NCI-H1436 treated with DMSO at 0.1 percent for 48 hours (cell line): ENCODE data around the gene TRIM63.

ENCODE experiments used
- DNase-seq: peaks from one replicate; lab custom pipeline; 2025; lab: John Stamatoyannopoulos, UW

Gene TRIM63

DNA sequence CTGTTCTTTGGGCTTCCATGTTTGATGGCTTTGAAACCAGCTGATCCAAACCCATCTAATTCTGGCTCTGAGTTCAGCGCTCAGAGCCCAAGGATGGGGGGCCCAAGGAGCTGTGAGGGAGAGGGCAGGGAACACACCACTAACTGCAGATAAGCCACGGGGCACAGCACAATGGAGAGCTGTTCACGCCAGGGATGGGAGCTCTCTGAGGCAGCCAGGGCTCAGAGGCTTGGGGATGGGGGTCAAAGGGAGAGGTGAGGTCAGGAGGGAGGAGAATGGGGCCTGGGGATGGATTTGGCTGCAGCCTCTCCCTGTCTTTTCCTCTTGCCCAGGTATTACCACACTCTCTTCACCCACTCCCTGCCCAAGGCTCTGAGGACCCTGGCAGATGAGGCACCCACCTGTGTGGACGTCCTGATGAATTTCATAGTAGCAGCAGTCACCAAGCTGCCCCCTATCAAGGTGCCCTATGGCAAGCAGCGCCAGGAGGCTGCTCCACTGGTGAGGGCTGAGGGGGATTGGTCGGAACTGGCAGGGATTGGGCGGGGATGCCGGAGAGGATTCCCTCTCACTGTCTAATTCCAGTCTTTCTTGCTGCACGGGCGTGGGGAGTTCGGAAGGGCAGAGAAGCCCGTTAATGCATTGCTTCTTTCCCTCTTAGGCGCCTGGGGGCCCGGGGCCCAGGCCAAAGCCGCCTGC lies 32.8 kb downstream of the TRIM63 start:
- DNase-seq: no peak

- DNase-seq: no peak
These were observed 34.6 kb downstream of the TRIM63 start for GRCh38 chr1:26032656-26033357.

- DNase-seq: no peak
These were observed 35.7 kb downstream of the TRIM63 start for GRCh38 chr1:26031611-26032220.

DNA sequence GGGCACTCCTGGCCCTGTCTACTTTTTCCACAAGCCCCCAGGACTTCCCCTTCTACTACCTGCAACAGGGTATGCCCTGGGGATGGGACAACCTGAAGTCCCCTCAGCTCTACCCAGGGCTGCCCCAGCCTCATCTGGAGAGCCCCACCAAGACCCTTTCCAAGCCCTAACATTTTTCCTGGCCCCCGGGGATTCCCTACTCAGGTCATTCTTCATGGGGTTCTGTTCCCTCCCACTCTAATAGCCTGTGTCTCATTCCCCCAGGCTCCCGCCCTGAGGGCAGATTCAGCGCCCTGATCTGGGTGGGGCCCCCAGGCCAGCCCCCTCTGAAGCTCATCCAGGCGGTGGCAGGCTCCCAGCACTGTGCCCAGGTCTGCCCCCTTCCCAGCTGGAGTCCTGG lies 36.2 kb downstream of the TRIM63 start:
- no peak for DNase-seq

DNA sequence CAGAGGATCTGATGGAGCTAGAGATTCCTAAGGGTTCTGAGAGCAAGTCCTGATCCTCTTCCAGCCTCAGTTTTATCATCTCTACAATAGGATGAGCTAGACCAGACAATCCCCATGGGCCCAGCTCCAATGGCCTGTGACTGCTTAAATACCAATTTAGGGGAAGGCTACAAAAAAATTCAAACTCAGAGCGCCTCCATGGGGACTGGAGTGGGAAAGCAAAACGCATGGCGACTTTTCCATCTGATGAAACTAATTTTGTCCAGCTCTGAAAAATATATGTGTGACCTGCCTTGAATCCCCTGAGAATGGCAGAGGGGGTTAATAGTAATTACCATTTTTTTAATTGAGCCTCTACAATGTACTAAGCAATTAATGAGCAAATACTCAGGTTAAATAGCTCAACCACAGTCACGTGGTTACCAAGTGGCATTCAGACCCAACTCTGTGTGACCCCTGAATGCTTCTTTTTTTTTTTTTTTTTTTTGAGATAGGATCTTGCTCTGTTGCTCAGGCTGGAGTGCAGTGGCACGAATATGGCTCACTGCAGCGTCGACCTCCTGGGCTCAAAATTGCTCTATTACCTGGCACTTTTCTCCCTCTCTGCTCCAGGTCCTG lies 37.5 kb downstream of the TRIM63 start:
- no peak for DNase-seq

GRCh38 chr1:26029054-26029863 lies 38.2 kb downstream of the TRIM63 start:
- DNase-seq: no peak

DNA sequence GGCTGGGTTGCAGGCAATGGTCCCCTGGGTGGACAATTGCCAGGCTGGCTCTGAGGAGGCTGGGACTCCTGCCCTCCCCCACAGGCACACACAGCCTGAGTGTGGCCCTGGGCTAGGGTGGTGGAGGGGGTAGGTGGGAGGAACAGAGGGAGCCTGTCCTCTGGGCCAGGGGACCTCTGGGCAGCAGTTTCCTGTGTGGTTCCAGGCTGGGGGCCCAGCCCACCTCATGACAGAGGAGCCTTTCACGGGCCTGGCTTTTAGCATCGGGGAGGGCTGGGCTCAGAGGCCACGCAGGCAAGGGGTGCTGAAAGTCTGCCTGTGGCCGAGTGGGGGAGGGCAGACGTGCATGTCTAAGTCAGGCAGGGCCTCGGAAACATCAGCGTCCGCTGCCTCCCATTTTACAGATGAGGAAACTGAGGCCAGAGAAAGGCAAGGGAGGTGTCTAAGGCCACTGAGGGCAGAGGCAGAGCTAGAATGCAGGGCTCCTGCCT lies 38.9 kb downstream of the TRIM63 start:
- no peak for DNase-seq

DNA sequence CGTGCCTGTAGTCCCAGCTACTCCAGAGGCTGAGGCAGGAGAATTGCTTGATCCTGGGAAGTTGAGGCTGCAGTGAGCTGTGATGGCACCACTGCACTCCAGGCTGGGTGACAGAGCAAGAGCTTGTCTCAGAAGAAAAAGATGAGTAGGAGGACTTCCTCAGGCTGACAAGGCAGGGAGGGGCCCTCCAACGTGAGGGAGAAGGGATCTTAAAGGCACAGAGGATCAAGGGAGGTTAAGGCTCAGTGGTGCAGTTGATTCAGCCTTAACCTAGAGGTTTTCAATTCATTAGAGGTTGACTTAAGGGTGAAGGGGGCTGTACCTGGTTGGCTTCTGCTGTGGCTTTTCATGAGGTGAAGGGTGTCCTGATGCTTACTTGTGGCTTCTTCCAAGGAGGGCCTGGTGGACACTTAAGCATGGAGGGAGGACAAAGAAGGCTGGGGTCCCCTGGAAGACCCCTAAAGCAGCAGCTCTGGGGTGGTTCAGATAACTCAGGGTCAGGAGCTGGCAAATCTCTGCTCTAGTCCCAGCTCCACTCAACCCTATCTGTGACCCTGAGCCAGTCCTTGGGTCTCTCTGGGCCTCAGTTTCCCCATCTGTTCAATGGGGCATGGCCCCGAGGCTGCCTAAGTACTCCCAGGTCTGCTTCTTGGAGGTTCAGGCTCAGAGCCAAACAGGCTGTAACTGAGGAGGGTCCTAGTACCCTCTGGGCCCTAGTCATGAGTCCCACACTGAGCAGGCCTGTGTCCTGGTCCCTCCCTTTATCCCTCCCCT lies 39.5 kb downstream of the TRIM63 start:
- DNase-seq: no peak

- DNase-seq: no peak
These were observed 41.9 kb downstream of the TRIM63 start for GRCh38 chr1:26025517-26025916.

DNA sequence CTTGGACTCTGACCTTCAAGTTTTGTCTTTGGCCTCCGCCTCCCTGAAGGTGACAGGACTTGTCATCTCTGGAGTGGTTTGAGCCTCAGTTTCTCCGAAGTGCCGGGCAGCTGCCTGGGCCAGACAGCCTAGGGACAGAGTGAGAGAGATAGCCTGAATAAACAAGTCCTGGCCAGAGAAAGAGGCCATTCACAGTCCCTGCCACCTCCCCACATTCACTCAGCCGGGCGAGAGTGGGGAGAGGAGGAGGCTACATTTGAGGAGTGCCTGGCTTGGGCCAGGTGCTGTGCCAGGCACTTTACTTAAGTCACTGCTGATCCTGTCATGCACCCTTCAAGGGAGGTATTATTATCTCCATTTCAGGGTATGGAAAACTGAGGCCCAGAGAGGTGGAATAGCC lies 42.4 kb downstream of the TRIM63 start:
- DNase-seq: no peak

DNA sequence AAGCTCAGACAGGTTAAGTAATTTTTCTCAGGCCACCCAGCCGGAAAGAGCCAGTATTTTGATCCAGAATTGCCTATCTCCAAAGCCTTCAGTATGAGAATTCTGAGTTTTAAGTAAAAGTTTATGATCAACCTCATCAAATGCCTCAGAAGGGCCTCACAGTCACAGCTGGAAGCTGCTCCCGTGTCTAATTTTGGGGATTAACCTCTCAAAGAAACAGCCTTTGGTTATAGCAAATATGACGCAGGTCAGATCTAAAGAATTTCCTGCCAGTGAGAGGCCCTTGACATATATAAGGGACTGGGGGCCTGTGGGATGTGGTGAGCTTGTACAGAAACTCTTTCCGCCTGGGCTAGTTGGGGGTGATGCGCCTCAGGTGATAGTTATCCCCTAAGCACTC lies 43.6 kb downstream of the TRIM63 start:
- DNase-seq: no peak

GRCh38 chr1:26023009-26023408 lies 44.4 kb downstream of the TRIM63 start:
- no peak for DNase-seq

DNA sequence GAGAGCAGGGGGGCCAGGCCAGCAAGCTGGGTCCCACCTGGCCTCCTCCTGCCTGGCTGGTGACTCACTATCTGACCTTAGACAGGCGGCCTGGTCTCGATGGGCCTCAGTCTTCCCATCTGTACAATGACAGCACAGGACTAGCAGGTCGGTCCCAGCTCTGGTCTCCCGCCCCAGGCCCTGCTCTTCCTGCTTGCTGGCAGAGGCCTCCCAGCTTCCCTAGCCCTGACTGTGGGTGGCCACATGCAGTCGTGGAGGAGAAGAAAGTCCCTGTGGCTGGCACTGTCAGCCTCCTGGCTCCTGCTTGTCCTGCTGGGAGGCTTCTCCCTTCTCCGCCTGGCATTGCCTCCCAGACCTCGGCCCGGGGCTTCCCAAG lies 45.0 kb downstream of the TRIM63 start:
- DNase-seq: no peak

GRCh38 chr1:26021647-26022403 lies 45.6 kb downstream of the TRIM63 start, which contains the start of gene EXTL1:
EXTL1 (plus strand) TSS chr1:26021775; CDS start chr1:26022647, 872 bp downstream.
- no peak for DNase-seq

DNA sequence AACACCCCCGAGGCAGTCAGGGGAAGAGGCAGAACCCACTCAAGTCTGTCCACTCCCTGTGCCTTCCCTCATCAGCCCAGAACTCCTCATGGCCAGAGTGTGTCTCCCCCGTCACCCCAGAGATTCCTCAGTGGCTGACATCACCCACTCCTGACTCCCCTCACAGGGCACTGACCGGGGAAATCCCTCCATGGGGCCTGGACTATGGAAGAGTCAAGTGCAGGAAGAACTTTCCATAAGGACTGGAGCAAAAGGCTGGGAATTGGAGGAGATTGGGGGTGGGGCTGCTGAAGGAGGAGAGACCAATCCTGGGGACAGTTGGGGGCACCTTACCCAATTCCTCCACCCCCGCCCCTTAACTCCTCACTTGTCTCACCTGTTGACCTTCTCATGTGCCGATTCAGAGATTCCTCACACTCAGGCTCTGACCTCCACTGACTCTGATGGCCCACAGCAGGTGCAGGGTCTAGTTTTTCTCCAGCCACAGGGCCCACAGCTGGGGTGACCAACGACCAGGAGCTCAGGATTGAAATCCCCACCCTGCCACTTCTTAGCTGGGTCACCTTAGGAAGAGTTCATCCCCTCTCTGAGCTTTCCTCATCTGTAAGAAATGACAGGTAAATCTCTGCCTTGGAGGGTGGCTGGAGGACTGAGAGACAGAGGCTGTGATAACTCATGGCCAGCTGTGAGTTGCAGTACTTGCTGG lies 46.3 kb downstream of the TRIM63 start:
- no peak for DNase-seq

- no peak for DNase-seq
These were observed 47.1 kb downstream of the TRIM63 start for GRCh38 chr1:26020330-26020768.

DNA sequence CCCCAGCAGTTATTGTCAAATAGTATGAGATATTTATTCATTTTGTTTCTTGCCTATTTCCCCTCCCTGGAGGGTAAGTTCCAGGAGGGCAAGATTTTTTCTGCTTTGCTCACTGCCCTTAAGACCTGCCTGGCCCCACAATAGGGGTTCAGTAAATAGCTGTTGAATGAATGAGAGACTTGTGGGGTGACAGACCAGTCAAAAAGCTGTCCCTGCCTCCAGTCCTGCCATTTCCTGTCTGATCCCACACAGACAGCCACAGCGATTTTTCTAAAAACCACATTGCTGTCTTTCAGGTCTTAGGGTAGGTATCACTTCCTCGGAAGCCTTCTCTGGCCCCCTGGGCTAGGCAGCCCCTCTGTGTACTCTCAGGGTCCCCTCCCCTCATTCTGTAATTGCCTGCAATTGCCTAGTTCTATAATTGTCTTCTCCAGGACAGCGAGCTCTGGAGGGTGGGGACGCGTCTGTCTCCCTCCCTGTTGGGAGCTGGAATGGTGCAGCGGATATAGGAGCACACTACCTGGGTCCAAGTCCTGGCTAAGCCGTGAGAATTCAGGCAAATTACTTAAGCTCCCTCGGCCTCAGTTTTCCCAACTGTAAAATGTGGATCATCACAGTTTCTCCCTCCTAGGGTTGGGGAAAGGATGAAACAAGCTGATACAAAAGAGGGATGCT lies 47.7 kb downstream of the TRIM63 start:
- no peak for DNase-seq

DNA sequence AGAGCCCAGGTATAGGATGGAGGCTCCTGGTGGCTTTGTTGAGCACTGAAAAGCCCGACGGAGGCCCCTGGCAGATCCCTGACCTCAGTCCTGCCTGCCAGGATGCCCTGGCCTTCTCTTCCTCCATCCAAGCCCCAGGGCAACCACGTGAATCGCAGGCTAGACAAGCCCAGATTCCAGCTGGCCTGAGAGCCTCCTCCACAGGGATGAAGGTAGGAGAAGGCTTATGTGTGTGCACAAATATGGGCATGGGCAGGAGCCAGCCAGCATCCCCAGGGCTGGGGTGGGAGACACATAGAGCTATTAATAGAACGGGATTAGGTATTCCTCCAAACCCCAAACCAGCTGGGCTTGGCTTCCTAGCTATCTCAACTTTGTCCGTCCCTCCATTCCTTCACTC lies 49.8 kb downstream of the TRIM63 start:
- DNase-seq: no peak

- no peak for DNase-seq
These were observed 50.4 kb downstream of the TRIM63 start for GRCh38 chr1:26016953-26017545.
